ENCODE data around the gene GABPB2.
"Not testable (repeated sequence)": the region's sequence is repeated elsewhere in the genome, so short reads cannot be mapped to it uniquely, and the experiment has no call there.

The GABPB2 gene

DNA sequence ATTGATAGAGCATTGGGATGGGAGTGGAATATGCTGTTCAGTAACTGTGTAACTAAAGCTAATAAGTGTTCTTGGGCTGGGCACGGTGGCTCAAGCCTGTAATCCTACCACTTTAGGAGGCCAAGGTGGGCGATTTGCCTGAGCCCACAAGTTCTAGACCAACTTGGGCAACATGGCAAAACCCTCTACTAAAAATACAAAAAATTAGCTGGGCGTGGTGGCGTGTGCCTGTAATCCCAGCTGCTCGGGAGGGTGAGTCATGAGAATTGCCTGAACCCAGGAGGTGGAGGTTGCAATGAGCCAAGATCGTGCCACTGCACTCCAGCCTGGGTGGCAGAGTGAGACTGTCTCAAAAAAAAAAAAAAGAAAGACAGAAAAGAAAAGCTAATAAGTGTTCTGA lies 26.9 kb downstream of the GABPB2 start:
- not testable (repeated sequence) for H3K27me3 Mint-ChIP-seq, H3K4me3 Mint-ChIP-seq, ATAC-seq, DNase-seq, H3K9me3 Mint-ChIP-seq, H3K4me1 Mint-ChIP-seq, H3K27ac Mint-ChIP-seq

DNA sequence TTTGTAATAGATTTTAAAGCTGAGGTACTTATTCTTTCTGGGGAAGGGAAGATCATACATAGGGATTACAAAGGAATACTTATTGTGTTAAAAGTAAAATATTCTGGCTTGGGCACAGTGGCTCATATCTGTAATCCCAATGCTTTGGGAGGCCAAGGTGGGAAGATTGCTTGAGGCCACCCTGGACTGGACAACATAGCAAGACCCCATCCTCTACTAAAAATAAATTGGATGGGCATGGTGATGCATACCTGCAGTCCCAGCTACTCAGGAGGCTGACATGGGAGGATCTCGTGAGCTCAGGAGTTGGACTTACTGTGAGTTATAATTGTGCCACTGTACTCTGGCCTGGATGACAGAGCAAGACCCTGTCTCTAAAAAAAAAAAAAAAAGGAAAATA lies 27.6 kb downstream of the GABPB2 start:
- ATAC-seq (no peak), DNase-seq (no peak)
- no peaks in the 10 kb centered on the region for H3K27me3 Mint-ChIP-seq
- H3K9me3 Mint-ChIP-seq: no peaks in the 10 kb centered on the region
- H3K27ac Mint-ChIP-seq: no peak overlapping the region
- no peaks in the 10 kb centered on the region for H3K4me1 Mint-ChIP-seq
- no peak overlapping the region for H3K4me3 Mint-ChIP-seq

DNA sequence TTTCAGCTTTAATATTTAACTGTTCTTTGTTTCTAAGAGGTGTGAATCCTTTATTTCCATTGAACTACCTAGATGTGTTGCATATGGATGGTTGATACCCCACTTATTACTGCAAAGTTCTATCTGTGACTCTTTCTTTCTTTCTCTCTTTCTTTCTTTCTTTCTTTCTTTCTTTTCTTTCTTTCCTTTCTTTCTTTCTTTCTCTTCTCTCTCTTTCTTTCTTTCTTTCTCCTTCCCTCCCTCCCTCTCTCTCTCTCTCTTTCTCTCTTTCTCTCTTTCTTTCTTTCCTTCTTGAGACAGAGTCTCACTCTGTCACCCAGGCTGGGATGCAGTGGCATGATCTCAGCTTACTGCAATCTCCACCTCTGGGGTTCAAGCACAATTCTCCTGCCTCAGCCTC lies 34.1 kb downstream of the GABPB2 start:
- ATAC-seq: no peak
- Mint-ChIP-seq H3K4me1 (no peaks in the 10 kb centered on the region), H3K27ac (no peak overlapping the region)

DNA sequence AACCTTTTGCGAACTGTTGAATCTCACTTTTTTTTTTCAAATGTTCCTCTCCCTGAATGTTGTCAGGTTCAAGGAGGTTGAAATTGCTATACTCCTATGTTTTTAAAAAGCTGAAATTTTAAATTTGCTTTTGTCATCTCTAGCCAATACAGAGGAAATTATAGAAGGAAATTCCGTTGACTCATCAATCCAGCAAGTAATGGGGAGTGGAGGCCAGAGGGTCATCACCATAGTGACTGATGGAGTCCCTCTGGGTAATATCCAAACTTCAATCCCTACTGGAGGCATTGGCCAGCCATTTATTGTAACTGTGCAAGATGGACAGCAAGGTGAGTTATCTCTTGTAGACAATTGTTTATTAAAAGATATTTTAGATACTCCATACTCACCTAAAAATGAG lies 36.3 kb downstream of the GABPB2 start:
- no peak overlapping the region for H3K4me3 Mint-ChIP-seq
- ATAC-seq: no peak
- no peaks in the 10 kb centered on the region for H3K9me3 Mint-ChIP-seq
- no peaks in the 10 kb centered on the region for H3K4me1 Mint-ChIP-seq
- no peaks in the 10 kb centered on the region for H3K27me3 Mint-ChIP-seq
- peak overlapping the region in 1 of 2 donors; percentile 46 for H3K27ac Mint-ChIP-seq
- no peak for DNase-seq

More for the DNA sequence above, 34.1 kb downstream of the GABPB2 start:
- Mint-ChIP-seq H3K4me3 (no peak overlapping the region), H3K27me3 (no peaks in the 10 kb centered on the region), H3K9me3 (no peaks in the 10 kb centered on the region)
- DNase-seq: no peak

DNA sequence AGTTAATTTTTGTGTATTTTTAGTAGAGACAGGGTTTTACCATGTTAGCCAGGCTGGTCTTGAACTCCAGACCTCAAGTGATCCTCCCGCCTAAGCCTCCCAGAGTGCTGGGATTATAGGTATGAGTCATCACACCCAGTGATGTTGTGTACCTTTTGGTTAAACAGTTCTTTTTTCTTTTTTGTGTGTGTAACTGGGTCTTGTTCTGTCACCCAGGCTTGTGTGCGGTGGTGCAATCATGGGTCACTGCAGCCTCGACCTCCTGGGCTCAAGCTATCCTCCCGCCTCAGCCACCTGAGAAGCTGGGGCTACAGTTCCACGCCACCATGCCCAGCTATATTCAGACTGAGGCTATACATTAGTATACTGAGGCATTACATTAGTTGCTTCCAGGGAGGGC lies 37.8 kb downstream of the GABPB2 start:
- Mint-ChIP-seq H3K27me3 (no peaks in the 10 kb centered on the region), H3K27ac (no peak overlapping the region), H3K4me3 (no peak overlapping the region), H3K4me1 (no peaks in the 10 kb centered on the region), H3K9me3 (no peaks in the 10 kb centered on the region)
- ATAC-seq (no peak), DNase-seq (no peak)

DNA sequence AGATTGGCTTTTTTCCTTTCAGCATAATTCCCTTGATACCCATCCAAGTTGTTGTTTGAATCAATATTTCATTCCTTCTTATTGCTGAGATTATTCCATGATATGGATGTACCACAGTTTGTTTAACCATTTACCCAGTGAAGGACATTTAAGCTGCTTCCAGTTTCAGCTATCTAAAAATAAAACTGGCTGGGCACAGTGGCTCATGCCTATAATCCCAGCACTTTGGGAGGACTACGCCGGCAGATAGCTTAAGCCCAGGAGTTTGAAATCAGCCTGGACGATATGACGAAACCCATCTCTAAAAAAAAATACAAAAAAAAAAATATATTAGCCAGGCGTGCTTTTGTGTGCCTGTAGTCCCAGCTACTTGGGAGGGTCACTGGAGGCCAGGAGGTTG lies 43.3 kb downstream of the GABPB2 start:
- Mint-ChIP-seq H3K4me3 (no peak overlapping the region), H3K4me1 (no peaks in the 10 kb centered on the region), H3K9me3 (no peaks in the 10 kb centered on the region), H3K27me3 (no peaks in the 10 kb centered on the region), H3K27ac (peak overlapping the region in 1 of 2 donors; percentile 42)
- no peak for DNase-seq
- no peak for ATAC-seq

DNA sequence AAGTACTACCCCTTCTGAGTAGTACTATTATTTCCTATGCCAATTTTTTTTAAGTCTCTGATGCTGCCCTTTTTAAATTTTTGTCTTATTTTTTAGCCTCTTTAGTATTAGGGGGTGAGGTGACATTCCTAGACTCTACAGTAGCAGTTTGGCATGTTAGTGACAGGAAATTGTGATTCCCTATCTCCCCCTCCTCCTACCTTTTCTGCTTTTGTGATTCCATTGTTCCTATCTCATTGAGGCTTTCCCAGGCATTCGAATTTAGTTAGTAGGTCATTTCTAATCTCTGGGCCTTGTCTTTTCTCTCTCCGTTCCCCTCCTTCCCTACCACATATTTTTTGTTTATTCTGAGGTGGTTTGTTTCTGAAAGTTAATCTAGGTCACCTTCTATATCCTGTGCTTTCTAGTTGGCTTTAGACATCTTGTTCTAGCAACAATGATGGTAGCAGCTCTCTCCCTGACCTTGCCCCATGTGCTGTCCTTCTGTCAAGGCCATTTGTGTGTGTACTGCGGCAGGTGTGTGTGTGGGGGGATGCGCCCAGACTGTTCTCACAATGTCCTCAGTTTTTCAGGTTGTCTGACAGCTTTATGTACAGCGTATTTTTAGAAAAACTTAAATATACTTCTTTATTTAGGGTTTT lies 54.3 kb downstream of the GABPB2 start:
- Mint-ChIP-seq H3K27me3 (no peaks in the 10 kb centered on the region), H3K4me1 (no peaks in the 10 kb centered on the region), H3K27ac (no peak overlapping the region), H3K4me3 (no peak overlapping the region), H3K9me3 (no peaks in the 10 kb centered on the region)
- DNase-seq (no peak), ATAC-seq (no peak)

DNA sequence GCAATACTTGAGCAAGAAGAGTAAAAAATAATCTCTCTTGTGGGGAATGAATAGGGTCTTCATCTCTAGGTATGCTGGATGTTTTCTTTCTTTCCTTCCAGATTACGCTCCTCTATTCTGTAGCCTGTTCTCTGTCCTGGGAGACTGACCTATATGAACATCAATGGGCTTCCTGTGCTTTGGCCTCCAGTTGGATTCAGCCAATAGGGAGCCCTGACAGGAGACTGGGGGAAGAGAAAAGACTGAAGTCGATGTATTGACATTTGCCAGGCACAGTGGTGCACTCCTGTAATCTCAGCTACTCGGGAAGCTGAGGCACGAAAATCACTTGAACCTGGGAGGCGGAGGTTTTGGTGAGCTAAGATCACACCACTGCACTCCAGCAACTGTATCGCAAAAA lies 58.2 kb downstream of the GABPB2 start:
- no peaks in the 10 kb centered on the region for H3K27me3 Mint-ChIP-seq
- H3K9me3 Mint-ChIP-seq: no peaks in the 10 kb centered on the region
- no peak overlapping the region for H3K27ac Mint-ChIP-seq
- no peak overlapping the region for H3K4me3 Mint-ChIP-seq
- ATAC-seq: no peak
- peaks cover 17% of the 10 kb centered on the region for H3K4me1 Mint-ChIP-seq
- no peak for DNase-seq

DNA sequence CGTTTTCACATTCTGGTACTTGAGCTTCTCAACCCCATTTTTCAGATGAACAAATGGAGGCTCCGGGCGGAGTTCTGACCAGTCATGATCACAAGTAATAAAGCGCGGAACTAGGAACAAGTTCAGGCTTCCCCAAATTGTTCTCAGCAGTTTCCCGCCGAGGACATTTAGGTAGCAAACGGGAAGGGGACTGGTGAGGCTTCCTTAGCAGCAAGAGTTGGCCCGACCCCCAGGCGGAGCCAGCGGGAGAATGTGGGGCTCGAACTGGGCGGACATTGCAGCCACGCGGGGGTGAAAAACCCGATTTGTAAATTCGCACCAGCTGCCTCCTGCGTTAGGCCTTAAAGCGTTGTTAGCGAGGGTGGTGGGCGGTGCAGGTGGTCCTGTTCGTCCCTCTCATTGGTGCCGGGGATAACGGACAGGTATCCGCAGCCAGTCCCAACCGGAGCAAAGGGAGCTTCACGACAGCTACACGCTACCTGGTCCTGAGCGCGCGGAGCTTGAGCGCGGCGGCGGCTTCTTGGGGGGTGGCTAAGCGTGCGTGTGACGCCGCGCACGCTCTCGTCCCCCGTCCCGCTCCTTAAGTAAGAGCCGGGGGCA lies 60.5 kb downstream of the GABPB2 start:
- H3K9me3 Mint-ChIP-seq: no peaks in the 10 kb centered on the region
- peak overlapping the region; percentile 79 to 85 for H3K4me3 Mint-ChIP-seq
- H3K27ac Mint-ChIP-seq: peak overlapping the region; percentile 87 to 96
- no peaks in the 10 kb centered on the region for H3K27me3 Mint-ChIP-seq
- ATAC-seq: peak; percentile 98
- H3K4me1 Mint-ChIP-seq: peaks cover 17% of the 10 kb centered on the region
- DNase-seq: peak; percentile 88 to 93

DNA sequence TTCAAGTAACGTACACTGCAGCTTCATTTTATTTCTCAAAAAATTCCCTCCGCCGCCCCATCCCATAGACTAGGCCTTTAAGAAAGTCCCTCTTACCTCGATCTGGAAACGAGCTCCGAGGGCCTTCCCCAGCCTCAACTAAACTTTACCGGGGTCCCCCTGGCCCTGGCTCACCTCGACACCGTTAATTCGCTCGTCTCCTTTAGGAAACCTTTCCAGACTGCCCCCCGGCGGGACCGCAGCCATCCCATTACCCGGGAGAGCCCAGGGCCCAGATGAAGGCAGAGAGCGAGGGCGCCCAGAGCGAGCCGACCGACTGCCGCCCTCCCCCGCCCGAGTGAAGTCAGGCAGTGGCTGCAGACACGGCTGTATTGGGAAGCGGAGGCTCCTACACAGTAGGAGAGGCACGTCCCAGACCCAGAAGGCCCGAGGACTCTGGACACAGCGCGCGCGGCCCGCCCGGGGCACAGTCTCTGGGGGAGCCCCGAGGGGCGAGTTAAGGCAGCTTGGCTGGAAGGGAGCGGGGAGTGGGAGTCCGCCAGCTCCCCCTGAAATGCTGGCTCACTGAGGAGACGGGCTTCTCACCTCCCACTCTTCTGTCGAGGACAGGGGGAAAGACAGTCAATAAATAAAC lies 61.3 kb downstream of the GABPB2 start:
- peak overlapping the region; percentile 44 to 96 for H3K27ac Mint-ChIP-seq
- peaks cover 17% of the 10 kb centered on the region for H3K4me1 Mint-ChIP-seq
- no peak for DNase-seq
- no peaks in the 10 kb centered on the region for H3K9me3 Mint-ChIP-seq
- ATAC-seq: no peak
- peak overlapping the region; percentile 79 to 85 for H3K4me3 Mint-ChIP-seq
- H3K27me3 Mint-ChIP-seq: no peaks in the 10 kb centered on the region

DNA sequence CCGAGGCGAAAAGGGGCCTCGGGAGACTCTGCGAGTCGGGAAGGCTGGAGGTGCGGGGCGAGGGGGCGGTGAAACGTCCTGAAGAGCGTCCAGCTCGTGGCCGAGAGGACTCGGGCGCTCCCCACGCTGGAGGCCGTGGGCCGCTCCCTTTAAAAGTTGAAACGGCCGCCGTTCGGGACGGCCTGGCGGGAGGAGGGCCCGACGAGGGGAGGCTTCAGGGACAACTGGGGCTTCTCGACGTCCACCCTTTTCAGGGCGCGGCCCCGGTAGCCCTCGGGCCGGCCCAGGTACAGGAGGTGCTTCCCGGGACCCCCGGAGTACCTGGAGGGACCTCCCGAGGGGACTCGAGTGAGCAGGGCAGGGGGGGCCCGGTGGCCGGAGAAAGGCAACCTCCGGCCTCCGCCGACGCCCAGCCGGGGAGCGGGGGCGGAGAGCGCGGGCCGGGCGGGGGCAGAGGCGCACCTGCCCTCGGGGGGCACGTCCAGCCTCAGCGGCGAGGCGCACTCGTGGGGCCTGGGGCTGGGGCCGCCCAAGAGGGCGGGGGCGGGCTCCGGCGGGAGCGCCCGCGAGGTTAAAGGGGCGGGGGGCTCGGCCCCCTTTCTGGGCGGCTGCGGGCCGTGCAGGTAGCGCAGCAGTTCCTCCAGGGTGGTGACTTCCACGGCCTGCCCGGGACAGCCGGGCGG lies 61.9 kb downstream of the GABPB2 start:
- Mint-ChIP-seq H3K4me3 (peak overlapping the region in 1 of 2 donors; percentile 85), H3K4me1 (peaks cover 17% of the 10 kb centered on the region), H3K9me3 (no peaks in the 10 kb centered on the region), H3K27me3 (no peaks in the 10 kb centered on the region), H3K27ac (no peak overlapping the region)
- peak; percentile 29 for ATAC-seq
- DNase-seq: no peak

DNA sequence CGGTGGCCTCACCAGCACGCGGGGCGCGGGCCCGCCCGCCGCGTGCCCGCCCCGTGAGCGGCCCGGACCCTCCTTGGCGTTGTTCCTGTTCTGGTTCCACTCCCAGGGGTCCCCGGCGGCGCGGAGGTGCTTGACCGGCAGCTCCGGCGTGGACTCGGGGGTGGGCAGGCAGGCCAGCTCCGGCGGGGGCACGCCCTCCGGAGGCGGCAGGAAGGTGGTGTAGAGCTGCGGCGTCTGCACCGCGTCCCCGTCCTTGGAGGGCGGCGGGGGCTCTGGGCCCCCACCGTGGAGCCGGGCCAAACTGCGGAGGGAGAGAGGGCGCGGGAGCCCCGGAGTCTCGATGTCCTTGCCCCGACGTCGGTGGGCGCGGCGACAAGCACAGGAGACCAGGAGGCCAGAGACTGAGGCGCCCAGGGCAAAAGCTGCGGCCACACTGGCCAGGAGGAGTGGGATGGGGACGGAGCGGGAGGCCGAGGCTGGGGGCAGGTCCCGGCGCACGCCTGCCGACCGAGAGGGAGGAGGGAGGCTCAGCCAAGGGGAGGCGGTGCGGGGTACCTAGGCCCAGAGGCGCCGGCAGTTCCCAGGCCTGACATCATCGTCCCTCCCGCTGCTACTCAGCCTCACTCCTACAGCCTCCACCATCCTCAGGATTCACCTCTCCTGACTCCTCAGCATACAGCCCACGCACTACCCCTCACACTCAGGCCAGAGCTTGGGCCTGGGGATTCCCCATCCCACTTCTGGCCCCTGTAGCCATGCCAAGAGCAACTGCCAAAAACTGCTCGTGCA lies 62.7 kb downstream of the GABPB2 start:
- no peaks in the 10 kb centered on the region for H3K27me3 Mint-ChIP-seq
- H3K9me3 Mint-ChIP-seq: no peaks in the 10 kb centered on the region
- DNase-seq (no peak), ATAC-seq (peak; percentile 32)
- H3K27ac Mint-ChIP-seq: no peak overlapping the region
- peaks cover 17% of the 10 kb centered on the region for H3K4me1 Mint-ChIP-seq
- H3K4me3 Mint-ChIP-seq: no peak overlapping the region

DNA sequence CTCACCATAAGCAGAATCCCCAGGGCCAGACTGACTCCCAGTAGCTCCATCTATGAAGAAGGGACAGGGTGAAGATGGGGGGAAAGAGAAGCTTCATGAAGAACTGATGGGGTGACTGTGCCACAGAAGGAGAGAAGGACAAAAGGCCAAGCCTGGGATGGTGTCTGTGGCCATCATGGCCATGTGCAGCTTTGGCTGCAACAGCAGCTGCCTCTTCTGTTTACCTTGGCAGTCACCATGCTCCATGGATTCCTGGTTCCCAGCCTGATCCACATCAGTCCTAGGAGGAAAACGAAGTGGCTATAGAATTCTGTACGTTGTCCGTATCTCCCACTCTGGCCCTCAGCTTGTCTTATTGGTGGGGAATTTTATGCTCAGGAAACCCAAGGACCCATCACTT lies 63.8 kb downstream of the GABPB2 start:
- Mint-ChIP-seq H3K27ac (peak overlapping the region in 1 of 2 donors; percentile 66), H3K4me3 (no peak overlapping the region), H3K9me3 (no peaks in the 10 kb centered on the region), H3K27me3 (no peaks in the 10 kb centered on the region), H3K4me1 (peaks cover 17% of the 10 kb centered on the region)
- ATAC-seq: no peak
- DNase-seq: no peak

DNA sequence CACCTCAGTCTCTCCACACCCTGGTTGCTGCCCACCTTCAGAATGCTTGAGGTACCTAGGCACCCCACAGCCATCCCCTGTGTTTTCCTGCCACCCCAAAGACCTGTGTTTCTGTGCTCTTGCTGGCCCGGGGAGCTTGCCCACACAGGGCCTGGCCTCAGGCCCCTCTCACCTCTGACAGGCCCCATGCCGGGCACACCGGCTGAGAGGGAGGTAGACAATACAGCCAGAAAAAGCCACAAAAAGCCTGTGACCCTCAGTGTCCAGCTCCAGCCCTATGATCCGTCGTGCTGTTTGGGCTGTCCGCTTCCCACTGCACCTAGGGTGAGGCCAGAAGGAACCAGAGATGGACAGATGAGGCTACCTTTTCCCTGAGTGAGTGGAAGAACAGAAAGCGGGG lies 64.4 kb downstream of the GABPB2 start:
- no peak overlapping the region for H3K4me3 Mint-ChIP-seq
- H3K27me3 Mint-ChIP-seq: no peaks in the 10 kb centered on the region
- DNase-seq: no peak
- H3K27ac Mint-ChIP-seq: no peak overlapping the region
- peaks cover 17% of the 10 kb centered on the region for H3K4me1 Mint-ChIP-seq
- ATAC-seq: no peak
- no peaks in the 10 kb centered on the region for H3K9me3 Mint-ChIP-seq

All from stimulated activated naive CD8-positive, alpha-beta T cell treated with anti-CD3 and anti-CD28 coated beads, Interleukin-15, amount 100 ng/mL, for 72 hours (primary cell).